Retinal pigment epithelial cell (primary cell): Measurements from ENCODE around the gene COL19A1.
A peak's percentile ranks its signal among the peaks of the same experiment; 100 is the strongest.

Experiments
- DNase-seq: peaks from one replicate; pipeline ENCODE4 v3.0.0-alpha.2; 2010; ENCODE audit warnings: low read depth
- H3K4me3 ChIP-seq: 2 replicates; pipeline ENCODE4 v1.5.1; 2011; ENCODE audit warnings: mild to moderate bottlenecking, low read length, control low read depth, moderate library complexity
- TF ChIP-seq, protein P1 (sequence below): conservative IDR thresholded peaks from 2 replicates; pipeline ENCODE4 v1.5.1; 2011; ENCODE audit warnings: low read depth, low read length, control low read depth, inconsistent platforms

COL19A1 gene

DNA sequence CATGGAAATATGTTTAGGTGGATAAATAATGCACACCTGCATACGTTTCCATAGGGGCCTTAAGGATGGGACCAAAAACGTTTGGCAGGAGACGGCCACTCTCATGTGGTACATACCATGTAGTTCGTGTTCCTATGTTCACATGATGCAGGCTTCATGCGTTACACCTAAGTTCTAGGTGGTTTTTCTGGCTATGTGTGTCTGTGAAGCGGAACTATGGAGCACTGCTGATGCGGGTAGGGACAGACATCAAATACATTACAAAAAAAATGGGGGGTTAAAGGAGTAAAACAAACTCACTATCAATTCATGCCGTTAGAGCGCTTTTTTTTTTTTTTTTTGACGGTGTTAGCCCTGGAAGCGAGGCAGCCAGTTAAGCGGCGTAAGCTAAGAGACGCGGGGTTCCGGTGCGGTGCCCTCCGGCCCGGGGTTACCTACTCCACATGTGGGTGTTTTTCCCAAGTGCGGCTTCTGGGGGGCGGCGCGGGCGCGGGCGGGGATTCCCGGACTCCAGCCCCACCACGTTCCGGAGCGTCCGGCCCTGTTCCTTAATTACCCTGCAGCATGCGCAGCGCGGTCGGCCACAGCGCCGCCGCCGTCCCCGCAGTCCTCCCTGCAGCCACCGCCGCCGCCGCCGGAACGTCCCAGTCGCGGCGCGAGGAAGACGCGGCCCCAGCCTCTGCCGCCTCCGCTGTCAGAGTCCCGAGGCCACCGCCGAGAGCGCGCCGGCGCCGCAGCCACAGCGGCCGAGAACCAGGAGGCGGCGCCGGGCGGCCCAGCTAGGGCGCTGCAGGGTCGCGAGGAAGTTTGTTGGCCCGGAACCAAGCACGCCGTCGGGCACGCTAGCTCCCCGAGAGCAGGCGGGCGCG, 648 bp downstream of the COL19A1 start:
- peak overlapping the region; percentile 60 for H3K4me3 ChIP-seq
- TF ChIP-seq, protein P1, sequence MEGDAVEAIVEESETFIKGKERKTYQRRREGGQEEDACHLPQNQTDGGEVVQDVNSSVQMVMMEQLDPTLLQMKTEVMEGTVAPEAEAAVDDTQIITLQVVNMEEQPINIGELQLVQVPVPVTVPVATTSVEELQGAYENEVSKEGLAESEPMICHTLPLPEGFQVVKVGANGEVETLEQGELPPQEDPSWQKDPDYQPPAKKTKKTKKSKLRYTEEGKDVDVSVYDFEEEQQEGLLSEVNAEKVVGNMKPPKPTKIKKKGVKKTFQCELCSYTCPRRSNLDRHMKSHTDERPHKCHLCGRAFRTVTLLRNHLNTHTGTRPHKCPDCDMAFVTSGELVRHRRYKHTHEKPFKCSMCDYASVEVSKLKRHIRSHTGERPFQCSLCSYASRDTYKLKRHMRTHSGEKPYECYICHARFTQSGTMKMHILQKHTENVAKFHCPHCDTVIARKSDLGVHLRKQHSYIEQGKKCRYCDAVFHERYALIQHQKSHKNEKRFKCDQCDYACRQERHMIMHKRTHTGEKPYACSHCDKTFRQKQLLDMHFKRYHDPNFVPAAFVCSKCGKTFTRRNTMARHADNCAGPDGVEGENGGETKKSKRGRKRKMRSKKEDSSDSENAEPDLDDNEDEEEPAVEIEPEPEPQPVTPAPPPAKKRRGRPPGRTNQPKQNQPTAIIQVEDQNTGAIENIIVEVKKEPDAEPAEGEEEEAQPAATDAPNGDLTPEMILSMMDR = peak; percentile 12
- DNase-seq = no peak

GRCh38 chr6:69867639-69867976, 1.3 kb downstream of the COL19A1 start:
- peak overlapping the region; percentile 60 for H3K4me3 ChIP-seq
- TF ChIP-seq, protein P1 = no peak
- DNase-seq = no peak

DNA sequence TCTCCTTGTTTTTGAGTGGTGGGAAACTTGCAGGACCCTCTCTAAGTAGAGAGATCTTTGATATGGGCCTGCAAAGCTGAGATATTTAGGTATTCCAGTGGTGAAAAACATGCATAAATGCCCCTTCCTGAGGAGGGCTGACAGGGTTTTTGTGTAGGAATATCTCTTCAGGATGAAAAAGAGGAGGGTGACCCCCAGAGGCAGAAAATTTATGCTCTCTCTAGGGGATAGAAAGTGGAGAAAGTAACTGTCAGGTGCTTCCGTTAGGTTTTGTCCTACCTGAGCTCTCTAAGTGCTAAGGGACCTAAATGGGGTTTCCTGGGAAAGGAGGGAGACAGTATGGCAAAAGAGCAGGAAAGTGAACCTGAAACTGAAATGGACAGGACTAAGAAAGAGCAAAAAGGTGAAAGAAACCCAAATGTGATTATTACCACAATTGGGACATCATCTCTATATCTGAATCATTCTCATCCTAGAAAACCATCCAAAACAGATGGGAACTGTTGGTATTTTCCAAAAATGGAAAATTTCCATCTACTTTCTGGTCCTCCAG, 2.0 kb downstream of the COL19A1 start:
- TF ChIP-seq, protein P1 = no peak
- no peak overlapping the region for H3K4me3 ChIP-seq
- no peak for DNase-seq

DNA sequence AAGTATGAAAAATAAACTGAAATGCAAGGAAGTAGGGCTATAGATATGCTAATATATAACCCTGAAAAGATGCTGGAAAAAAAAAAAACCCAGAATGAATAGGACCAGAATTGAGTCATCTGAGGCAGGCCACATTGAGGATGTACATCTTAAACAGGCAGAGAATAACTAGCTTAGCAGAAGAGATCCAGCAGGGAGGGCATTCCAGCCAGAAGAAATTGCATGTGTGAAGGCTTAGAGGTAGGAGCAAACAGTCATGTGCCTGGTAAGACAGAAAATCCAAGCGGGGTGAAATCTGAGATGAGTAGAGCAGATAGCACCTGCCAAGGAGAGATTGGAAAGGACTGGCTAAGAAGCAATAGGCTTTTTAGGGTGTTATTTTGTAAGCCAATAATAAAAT, 2.6 kb downstream of the COL19A1 start:
- no peak overlapping the region for H3K4me3 ChIP-seq
- DNase-seq = no peak
- TF ChIP-seq, protein P1 = no peak

DNA sequence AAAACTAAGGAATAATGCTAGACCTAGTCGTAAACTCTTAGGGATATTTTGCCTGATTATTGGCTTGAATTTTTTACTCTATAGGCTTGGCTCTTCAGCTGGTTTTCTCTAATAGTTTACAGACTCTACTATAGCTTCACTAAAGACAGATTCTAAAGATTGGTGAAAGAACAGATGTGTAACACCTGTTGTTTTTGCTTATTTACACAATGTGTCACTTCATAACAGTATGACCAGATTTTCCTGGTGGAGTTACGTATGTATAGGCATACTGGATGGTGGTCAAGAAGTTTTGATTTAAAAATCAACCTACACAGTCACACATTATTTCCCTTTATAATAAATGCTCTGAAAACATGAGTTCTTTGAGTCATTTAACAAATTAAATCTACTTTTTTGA, 4.8 kb downstream of the COL19A1 start:
- no peak for DNase-seq
- TF ChIP-seq, protein P1 = no peak
- no peak overlapping the region for H3K4me3 ChIP-seq

- TF ChIP-seq, protein P1 = no peak
- no peak for DNase-seq
- no peak overlapping the region for H3K4me3 ChIP-seq
Observed at GRCh38 chr6:69873291-69873690, 6.9 kb downstream of the COL19A1 start.

DNA sequence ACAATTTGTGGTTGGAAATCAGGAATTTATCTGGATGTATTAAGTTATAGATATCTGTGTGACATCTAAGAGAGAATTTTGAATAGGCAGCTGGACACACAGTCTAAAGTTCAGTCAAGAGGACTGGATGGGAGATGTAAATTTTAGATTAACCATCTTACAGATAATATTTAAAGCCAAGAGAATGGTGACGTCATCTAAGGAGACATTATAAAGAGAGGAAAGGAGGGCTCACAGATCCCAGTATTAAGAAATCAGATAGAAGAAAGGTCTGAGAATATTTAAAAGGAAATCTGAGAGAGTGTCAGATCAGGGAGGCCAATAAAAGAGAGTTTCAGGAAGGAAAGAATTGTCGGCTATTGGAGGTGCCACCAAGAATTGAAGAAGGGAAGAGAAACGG, 9.4 kb downstream of the COL19A1 start:
- TF ChIP-seq, protein P1 = no peak
- no peak overlapping the region for H3K4me3 ChIP-seq
- no peak for DNase-seq
